Skin epidermis (tissue), 12 donors: ENCODE results near the gene PPP1CA.

Source experiments
- H3K27ac ChIP-seq, 21 experiments: fragments of 200-600 bp; sonication (generic) in 11 of 21; one replicate each; pipeline ENCODE4 v1.5.0; 2020; ENCODE audit warnings: mild to moderate bottlenecking in 3 of 21, inconsistent platforms in 2 of 21, moderate library complexity in 2 of 21
- H3K4me3 ChIP-seq, 7 experiments: fragments of 200-600 bp; sonication (generic) in 2 of 7; one replicate each; pipeline ENCODE4 v1.5.0; 2020; ENCODE audit warnings: inconsistent platforms in 2 of 7, mild to moderate bottlenecking in 2 of 7, moderate library complexity in 1 of 7

PPP1CA gene

DNA sequence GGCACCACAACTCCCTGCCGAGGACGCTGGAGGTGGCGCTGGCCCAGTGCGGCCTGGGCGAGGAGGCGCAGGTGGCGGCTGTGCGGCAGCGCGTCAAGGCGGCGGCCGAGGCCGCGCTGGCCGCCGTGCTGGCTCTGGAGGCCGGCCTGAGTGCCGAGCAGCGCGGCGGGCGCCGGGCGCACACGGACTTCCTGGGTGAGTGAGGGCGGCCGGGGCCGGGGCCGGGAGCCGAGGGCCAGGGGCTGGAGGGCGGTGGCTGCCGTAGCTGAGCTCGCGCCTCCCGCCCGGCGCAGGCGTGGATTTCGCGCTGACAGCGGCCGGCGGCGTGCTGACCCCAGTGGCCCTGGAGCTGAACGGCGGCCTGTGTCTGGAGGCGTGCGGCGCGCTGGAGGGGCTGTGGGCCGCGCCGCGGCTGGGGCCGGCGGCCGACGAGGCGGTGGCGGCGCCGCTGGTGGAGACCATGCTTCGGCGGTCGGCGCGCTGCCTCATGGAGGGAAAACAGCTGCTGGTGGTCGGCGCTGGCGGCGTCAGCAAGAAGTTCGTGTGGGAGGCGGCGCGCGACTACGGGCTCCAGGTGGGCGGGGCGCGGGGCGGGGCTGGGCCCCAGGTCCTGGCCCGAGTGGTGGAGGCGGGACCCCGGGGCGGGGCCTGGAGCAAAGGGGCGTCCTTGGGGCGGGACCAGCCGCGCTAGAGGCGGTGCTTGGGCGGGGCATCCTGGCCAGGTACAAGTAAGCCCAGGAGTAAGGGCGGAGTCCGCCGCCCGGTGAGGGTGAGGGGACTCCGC, 19.2 kb upstream of the PPP1CA start:
- Histone ChIP-seq H3K27ac (peak overlapping the region; percentile 65 to 95 (median 85)), H3K4me3 (peak overlapping the region; percentile 47 to 76 (median 62))

DNA sequence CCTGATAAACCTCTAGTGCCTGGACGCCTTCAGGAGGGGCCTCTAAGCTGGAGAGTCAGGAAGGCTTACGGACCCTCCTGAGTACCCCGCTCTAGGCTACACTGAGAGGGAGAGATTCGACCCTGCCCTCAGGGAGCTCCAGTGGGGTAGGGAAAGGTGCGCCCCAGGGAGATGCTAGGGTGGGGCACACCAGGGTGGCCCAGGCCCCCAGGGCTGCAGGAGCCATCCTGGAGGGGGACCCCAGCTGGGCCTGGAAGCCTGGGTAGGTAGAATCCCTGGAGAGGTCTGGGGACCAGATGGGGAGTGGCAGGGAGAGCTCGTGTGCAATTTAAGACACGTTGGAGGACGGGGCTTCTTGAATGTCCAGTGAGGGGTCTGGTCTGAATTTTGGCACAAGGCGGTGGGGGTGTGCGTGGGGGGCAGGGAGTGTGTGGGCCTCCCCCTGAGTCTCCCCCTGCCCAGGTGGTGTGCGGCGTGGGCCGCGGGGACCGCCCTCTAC, 18.5 kb upstream of the PPP1CA start:
- Histone ChIP-seq H3K4me3 (peak overlapping the region; percentile 47 to 76 (median 62)), H3K27ac (peak overlapping the region in 19 of 21 experiments; percentile 65 to 95 (median 86))

DNA sequence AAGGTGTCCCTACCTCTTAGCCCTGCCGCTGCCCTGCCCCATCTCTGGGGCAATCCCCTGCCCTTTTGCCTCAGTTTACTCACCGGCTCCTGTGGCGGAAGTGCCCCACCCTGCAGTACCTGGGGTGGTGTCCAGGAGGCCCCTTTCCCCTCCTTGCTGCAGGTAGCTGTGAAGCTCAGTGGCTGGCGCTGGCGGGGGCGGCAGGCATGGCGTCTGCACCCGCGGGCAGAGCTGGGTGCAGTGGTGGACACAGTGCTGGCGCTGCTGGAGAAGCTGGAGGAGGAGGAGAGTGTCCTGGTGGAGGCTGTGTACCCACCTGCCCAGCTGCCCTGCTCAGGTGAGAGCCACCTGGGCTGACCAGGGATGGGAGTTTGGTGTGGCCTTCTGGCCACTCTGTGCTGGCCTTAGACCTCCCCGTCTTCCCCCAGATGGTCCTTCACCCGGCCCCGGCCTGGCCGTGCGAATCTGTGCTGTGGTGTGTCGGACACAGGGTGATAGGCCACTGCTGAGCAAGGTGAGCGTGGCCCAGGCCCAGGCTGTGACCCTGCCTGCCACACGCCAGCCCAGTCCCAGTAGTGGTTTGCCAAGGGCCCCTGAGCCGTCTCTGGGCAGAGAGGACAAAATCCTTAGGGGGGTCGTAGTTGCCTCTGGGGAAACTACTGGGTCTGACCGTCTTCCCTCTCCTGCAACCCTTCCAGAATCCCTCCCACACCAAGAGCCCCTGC, 17.8 kb upstream of the PPP1CA start:
- Histone ChIP-seq H3K27ac (peak overlapping the region in 12 of 21 experiments; percentile 16 to 95 (median 66)), H3K4me3 (no peak overlapping the region)

DNA sequence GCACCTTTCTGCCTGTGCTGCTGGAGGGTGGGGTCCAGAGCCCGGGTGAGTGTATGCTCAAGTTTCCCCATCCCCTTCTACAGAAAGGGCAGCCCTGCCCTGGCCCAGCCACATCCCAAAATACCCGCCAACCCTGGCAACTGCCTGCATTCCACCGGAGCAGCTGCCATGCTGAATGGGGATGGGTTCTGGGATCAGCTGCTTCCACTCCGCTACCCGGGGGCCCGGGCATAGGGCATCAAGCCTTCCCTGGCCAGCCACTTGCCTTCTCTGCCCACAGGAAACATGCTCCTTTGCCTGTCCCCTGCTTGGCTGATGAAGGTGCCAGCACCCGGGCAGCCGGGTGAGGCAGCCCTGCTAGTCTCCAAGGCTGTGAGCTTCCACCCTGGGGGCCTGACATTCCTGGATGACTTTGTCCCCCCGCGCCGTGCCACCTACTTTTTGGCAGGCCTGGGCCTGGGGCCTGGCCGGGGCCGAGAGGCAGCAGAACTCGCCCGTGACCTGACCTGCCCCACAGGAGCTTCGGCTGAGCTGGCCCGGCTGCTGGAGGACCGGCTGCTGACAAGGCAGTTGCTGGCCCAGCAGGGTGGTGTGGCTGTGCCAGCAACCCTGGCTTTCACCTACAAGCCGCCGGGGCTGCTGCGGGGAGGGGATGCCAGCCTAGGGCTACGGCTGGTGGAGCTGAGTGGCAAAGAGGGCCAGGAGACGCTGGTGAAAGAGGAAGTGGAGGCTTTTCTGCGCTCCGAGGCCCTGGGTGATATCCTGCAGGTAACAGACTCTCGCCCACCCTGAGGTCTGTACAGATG, 17.0 kb upstream of the PPP1CA start:
- Histone ChIP-seq H3K4me3 (no peak overlapping the region), H3K27ac (peak overlapping the region in 15 of 21 experiments; percentile 15 to 95 (median 28))

DNA sequence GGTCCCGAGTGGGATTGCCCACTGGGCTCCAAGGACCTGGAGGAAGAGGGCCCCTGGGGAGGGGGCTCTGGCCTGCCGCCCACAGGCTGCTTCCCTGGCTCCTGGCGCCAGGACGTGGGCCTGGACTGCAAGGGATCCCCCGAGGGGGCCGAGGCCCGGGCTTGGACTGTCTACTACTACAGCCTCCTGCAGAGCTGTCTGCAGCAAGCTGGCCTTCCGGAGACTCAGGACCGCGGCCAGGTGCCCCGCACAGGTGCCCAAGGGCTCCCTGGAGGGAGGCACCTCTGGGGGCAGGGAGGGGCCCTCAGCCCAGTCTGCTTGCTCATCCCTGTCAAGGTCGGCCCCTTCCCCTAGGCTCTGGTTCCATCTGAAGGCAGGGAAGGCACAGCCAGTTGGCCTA, 15.8 kb upstream of the PPP1CA start:
- Histone ChIP-seq H3K27ac (peak overlapping the region in 16 of 21 experiments; percentile 24 to 95 (median 46)), H3K4me3 (no peak overlapping the region)

DNA sequence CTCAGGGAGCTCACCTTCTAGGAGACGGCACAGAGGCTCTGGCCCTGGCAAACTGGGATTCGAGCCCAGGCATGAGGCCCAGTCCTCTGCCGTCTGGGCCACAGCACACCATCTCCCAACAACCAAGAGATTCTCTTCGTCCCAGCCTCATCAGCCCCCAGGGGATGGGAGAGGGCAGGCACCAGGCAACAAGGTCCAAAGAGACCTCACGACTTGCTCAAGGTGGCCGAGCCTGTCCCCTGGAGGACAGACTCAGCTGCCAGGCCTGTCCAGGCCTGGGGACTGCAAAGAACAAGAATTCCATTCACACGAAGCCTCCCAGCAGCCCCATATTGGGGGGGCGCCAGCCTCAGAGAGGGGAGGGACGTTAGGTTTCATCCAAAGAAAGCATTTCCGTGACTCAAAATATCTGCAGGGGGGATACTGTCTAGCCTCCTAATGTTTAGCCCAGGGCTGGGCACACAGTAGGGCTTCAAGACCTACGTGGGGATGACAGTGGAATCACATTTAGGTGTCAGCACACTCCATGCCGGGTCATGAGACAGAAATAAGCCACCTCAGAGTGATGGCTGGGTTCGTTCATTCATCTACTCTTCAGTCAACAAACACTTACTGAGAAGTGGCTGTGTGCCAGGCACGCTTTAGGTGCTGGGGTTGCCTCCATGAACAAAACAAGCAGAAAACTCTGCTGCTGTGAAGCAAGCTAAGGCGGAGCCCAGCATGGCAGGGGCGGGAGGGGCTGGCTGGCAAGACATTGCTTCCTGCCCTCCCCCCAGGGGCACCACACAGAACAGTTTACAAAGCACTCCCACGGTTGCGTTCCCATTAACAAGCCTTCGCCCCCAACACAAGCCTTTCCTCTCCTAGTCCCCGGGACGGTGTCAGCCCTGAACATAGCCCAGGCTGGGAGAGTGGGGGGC, 15.0 kb upstream of the PPP1CA start:
- H3K27ac ChIP-seq, result peak overlapping the region in 16 of 21 experiments; percentile 25 to 95 (median 50)
- H3K4me3 ChIP-seq, result no peak overlapping the region

DNA sequence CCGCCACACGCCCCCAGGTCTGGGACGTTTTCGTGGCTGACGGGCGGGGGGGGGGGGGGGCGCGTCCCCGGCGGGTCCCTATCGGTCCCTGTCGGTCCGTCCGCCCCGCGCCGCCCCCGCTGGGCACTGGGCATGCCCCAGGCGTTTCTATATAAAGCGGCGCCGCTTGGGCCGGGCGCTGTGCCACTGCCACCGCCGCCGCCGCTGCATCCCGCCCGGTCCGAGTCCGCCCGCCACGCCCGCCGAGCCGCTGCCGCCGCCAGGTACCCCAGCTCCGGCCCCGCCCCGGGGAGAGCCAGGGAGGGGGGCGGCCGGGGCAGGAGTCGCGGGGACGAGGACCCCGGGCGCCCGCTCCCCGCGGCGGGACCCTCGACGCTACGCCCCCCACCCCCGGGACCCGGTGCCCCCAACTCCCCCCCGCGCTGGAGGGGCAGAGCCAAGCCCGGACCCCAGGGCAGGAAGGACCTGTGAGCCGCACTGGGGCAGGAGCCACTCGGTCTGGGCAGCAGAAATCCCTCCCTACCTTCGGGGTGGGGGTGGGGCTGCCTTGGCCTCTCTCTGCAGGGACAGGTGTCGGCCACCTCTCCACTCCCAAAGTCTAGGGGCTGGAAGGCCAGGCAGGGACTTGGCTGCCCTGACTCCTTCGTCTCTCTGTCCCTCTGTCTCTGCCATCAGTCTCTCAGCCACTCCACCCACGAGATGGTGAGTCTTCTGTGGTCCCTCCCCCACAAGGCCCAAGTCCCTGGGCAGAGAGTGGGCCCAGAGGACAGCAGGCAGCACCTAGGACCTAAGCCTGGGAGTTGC, 14.0 kb upstream of the PPP1CA start, which contains the start of gene CARNS1:
CARNS1 (plus strand) TSS at position 178 of the 804 bp plus-strand sequence; CDS start at position 700, 522 bp downstream.
- peak within 1 kb of the TSS in 17 of 21 experiments; percentile 5 to 95 (median 62) for H3K27ac ChIP-seq

DNA sequence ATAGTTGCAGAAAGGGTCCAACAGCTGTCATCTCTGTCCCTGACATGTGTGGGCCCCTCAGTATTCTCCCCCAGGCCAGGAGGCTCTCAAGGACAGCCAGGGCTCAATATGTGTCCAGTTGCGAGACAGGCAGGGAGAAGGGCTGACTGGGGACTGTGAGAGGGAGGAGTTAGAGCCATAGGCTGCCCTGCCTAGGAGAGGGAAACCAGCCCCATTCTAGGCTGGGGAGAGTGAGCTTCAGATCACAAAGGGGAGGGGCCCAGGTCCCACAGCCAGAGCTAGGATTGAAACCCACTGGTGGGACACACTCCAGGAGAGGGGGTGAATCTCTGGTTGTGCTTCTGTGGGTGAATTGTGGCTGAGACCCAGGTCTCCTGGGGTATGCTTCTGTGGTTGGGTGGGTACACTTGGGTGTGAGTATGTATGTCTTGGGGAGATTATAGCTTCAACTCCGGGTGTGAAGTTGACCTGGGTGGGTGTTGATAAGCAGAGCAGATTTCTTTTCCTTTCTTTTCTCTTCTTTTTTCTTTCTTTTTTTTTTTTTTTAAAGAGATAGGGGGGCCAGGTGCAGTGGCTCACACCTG, 11.7 kb upstream of the PPP1CA start:
- Histone ChIP-seq H3K27ac (peak overlapping the region in 2 of 21 experiments; percentile 27 to 58), H3K4me3 (no peak overlapping the region)

More for the DNA sequence above, 14.0 kb upstream of the PPP1CA start, which contains the start of gene CARNS1:
- peak within 1 kb of the TSS in 5 of 7 experiments; percentile 6 to 42 (median 24) for H3K4me3 ChIP-seq

DNA sequence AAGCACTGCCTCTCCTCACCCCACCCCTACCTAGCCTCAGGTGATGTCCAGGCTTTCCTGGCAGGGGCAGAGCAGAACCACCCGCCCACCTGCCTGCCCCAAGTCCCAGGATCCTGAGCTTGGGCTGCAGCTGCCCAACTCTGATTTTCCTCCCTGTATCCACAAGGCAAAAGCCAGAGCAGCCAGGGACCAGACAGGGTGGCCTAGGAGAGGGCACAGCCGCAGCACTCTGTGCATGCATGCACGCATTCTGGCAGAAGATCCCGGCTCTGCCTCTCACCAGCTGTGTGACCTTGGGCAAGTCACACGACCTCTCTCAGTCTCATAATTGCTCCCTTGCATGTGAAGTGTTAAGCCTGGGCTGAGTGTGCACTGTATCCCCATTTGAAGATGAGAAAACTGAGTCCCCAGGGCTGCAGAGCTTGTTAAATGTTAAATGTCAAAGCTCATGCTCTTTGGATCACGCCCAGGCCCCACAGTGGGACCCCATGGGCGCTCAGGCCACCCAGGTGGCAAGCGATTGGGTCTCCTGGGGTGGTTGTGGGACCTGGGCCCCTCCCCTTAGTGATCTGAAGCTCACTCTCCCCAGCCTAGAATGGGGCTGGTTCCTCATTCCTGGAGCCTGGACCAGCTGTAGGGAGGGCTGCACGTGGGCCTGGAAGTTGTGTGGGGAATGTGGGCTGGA, 11.0 kb upstream of the PPP1CA start:
- Histone ChIP-seq H3K4me3 (no peak overlapping the region), H3K27ac (peak overlapping the region in 3 of 21 experiments; percentile 27 to 58 (median 30))

DNA sequence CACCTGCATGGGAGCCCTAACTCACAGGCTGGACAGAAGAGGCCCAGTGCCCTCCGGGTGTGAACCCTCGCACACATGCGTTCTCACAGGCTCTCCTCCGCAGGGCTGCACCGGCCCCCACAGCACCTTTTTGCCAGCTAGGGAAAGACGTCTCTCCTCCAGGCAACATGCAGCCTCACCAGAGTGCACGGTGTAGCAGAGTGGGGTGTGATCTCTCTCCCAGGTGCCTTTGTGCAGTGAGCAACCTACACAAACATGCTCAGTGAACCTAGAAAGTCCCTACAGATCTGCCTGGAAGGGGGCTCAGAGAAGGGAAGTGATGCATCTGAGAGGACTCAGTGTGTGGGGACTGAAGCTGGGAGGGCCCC, 10.1 kb upstream of the PPP1CA start:
- H3K27ac ChIP-seq, result peak overlapping the region in 2 of 21 experiments; percentile 58 to 73
- no peak overlapping the region for H3K4me3 ChIP-seq

DNA sequence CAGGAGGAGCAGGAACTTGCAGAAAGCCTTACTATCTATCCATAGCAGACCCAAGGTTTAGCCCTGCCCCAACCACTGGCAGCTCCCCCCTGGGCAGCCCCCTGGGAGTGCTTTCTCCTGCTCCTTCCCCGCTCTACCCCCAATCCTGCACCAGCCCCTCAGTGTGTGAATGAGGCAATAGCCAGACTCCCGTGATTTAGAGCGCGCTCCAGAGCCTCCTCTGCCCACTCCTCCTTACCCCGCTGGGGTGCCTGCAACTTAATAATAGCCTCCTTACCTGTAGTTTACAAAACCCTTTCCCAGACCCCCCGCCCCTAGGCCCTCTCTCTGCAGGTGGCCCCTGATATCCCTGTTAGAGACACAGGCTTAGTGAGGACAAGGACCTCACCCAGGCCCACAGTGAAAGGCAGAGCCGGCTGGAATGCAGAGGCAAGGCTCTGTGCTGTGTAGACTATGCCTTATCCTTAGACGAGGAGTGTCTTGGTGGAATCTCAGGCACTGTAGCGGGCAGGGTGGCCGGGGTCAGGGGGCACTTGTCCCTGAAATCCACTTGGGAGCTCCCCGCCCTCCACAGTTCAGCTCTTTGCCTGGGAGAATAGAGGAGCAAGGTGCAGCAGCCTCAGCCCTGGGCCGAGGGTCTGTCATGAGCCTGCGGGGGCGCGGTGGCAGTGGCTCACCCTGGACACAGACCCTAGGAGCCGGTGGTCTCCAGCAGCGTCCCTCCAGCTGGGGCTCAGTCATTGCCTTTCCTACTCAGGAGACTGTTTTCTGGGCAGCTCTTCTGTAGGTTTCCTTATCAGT, 9.5 kb upstream of the PPP1CA start:
- Histone ChIP-seq H3K27ac (peak overlapping the region in 4 of 21 experiments; percentile 58 to 99 (median 86)), H3K4me3 (no peak overlapping the region)

DNA sequence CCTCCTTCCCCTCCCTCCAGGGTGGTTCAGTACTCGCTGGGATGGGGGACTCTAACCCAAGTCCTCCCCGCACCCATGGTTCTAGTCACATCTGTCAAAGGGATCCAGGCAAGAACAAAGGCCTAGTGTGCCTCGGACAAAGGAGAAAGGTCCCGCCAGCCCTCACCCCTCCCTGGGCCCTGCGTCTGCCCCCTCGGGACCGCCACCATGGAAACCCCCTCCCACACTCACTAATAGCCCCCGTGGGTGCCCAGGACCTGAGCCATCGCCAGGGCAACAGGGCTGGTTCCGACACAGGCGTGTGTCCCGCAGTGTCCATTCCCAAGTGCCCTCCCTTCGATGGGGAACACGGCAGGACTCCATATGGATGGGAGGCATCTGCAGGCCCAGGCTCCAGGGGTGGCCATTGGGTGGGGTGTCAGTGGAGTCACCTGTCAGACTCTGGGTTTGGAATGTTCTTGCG, 8.7 kb upstream of the PPP1CA start:
- Histone ChIP-seq H3K4me3 (no peak overlapping the region), H3K27ac (peak overlapping the region in 9 of 21 experiments; percentile 65 to 99 (median 84))

DNA sequence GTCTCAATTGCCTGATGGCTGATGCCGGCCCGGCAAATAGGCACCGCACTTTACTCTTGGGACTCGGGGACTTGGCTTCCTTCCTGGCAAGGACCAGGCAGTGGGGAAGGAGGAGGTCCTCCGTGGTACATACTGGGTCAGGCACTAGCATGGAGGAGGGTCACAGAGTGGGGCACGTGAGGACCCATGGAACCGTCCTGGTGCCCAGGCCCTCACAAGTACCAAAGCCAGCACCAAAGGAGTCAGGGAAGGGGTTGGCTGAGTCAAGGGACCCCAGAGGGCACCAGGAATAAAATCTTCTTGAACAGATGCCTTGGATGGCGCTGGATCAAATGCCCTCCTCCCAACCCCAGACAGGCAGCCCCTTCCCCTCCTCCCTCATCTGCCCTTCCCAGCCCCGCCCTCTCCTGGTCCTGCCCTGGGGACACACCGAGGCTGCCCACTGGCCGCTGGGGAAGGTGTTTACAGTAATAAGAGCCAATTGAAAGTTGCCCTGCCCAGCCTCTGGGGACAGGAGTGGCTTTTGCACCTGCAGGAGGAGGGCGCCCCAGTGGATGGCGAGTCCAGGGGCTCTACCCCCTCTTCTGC, 8.2 kb upstream of the PPP1CA start:
- Histone ChIP-seq H3K27ac (peak overlapping the region in 15 of 21 experiments; percentile 6 to 99 (median 73)), H3K4me3 (peak overlapping the region in 1 of 7 experiments; percentile 16)

DNA sequence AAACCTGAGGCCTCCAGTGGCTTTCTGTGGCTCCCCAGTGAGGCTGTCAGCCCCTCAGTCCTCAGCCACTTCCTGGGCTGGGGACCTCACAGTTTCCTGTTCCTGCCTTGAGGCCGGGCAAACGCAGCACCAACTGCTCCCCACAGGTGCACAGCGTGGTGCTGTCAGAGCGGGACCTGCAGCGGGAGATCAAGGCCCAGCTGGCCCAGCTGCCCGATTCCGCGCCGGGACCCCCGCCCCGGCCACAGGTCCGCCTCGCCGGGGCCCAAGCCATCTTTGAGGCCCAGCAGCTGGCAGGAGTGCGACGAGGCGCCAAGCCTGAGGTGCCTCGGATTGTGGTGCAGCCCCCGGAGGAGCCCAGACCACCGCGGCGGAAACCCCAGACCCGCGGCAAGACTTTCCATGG, 7.6 kb upstream of the PPP1CA start:
- peak overlapping the region in 2 of 7 experiments; percentile 12 to 16 for H3K4me3 ChIP-seq
- H3K27ac ChIP-seq, result peak overlapping the region in 15 of 21 experiments; percentile 6 to 99 (median 73)
